ENCODE data around the gene SERPINA10. TPM values are rescaled to one million over a fixed set of nuclear protein-coding genes. Genes with fewer than 3 reads are reported as not detected.

The SERPINA10 gene
- total and polyA plus RNA-seq, 9 donors, result 0.05 TPM; not detected in 8

DNA sequence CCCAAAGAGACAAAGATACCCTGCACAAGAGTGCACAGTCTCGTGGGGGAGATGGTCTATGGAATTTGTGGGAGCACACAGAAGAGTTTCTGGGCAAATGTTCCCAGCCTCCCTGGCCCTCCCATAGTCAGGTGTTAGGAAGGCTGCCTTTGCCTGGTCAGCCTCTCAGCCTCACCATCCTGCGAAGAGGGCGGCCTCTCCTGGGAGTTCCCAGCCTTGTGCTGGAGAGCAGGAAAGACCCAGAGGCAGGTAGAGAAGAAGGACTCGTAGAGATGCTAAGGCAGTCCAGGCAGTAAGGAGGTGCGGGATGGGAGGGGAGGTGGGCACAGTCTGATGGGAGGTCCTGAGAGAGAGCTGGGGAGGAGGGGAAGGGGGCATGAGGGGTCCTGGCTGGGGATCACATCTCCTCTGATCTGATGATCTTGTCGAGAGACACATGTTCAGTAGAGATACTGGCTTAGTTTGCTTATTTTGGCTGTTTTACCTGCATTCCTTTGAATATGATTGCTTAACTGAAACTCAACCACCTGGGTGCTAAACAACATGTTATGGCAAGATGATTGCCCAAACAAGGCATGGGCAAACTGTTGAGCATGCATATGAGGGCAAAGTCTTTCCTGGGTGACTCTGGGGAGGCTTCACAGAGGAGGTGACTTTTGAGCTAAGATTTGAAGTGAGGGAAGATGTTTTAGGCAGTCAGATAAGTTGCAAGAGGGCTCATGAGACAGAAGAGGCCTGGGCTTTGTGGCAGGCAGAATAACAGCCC lies 19.6 kb upstream of the SERPINA10 start:
- Histone ChIP-seq H3K27ac (no peak overlapping the region), H3K4me1 (ENCODE audit: insufficient read depth) (no peaks in the 10 kb centered on the region), H3K9me3 (no peaks in the 10 kb centered on the region), H3K27me3 (no peaks in the 10 kb centered on the region), H3K36me3 (no peaks in the 10 kb centered on the region), H3K4me3 (no peak overlapping the region)
- intact Hi-C loops (cut with DNase I), result no loop called here
- DNase-seq, result no peak
- WGBS, 3 donors, result 72 to 80% (median 78%) methylated on average over 6 of the region's 6 CpGs
- TF ChIP-seq, protein P1, sequence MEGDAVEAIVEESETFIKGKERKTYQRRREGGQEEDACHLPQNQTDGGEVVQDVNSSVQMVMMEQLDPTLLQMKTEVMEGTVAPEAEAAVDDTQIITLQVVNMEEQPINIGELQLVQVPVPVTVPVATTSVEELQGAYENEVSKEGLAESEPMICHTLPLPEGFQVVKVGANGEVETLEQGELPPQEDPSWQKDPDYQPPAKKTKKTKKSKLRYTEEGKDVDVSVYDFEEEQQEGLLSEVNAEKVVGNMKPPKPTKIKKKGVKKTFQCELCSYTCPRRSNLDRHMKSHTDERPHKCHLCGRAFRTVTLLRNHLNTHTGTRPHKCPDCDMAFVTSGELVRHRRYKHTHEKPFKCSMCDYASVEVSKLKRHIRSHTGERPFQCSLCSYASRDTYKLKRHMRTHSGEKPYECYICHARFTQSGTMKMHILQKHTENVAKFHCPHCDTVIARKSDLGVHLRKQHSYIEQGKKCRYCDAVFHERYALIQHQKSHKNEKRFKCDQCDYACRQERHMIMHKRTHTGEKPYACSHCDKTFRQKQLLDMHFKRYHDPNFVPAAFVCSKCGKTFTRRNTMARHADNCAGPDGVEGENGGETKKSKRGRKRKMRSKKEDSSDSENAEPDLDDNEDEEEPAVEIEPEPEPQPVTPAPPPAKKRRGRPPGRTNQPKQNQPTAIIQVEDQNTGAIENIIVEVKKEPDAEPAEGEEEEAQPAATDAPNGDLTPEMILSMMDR (IDR thresholded peaks at IDR 0.05), result no peak
- no peak for TF ChIP-seq EP300 (IDR thresholded peaks at IDR 0.05)
- no peak for TF ChIP-seq POLR2A (IDR thresholded peaks at IDR 0.05)

DNA sequence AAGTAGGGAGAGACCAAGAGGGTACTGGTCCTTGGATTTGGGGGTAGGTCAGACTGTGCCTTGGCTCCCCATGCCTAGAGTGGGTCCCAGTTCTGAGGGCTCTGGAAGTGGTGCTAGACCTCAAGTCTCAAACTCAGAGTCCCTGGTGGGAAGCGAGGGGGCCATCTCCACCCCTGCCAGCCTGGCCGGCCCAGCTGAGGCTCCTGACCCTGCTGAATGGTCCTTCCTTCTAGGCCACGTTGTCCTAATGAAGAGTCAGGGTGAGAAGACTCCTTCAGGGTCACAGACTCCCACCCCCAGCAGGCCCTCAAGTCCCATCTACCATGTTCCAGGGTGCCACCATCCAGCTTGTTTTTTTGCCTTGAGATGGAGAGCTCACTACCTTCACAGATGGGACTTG lies 17.2 kb upstream of the SERPINA10 start:
- no peaks in the 10 kb centered on the region for H3K36me3 ChIP-seq
- DNase-seq, result no peak
- intact Hi-C loops (cut with DNase I), result no loop called here
- 61 to 90% (median 80%) methylated on average over 3 of the region's 3 CpGs for WGBS, 3 donors
- no peak overlapping the region for H3K27ac ChIP-seq
- TF ChIP-seq POLR2A (IDR thresholded peaks at IDR 0.05) (no peak), EP300 (IDR thresholded peaks at IDR 0.05) (no peak)
- TF ChIP-seq, protein P1 (IDR thresholded peaks at IDR 0.05), result no peak
- H3K4me3 ChIP-seq, result no peak overlapping the region
- H3K9me3 ChIP-seq, result no peaks in the 10 kb centered on the region
- no peaks in the 10 kb centered on the region for H3K27me3 ChIP-seq
- H3K4me1 ChIP-seq (ENCODE audit: insufficient read depth), result no peaks in the 10 kb centered on the region

DNA sequence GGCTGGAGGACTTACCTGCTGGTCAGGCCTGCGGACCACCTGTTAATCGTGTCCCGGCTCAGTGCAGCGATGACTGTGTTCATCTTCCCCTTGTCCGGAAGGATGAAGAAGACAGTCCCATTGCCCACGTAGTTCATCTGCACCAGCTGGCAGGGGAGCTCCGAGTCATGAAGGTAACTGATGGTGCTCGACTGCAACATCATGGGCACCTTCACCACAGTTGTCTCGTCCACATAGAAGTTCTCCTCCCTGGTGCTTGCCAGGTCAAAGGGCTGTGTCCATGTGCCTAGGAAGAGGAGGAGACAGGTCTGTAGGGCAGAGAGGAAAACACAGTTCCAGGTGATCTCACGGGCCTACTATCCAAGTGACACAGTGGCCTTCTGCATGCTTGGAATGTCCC lies 16.7 kb upstream of the SERPINA10 start:
- H3K4me1 ChIP-seq (ENCODE audit: insufficient read depth), result no peaks in the 10 kb centered on the region
- H3K4me3 ChIP-seq, result no peak overlapping the region
- 79 to 88% (median 83%) methylated on average over 10 of the region's 10 CpGs for WGBS, 3 donors
- intact Hi-C loops (cut with DNase I), result no loop called here
- no peaks in the 10 kb centered on the region for H3K27me3 ChIP-seq
- no peaks in the 10 kb centered on the region for H3K36me3 ChIP-seq
- TF ChIP-seq, protein P1 (IDR thresholded peaks at IDR 0.05), result no peak
- no peak for TF ChIP-seq EP300 (IDR thresholded peaks at IDR 0.05)
- no peak for TF ChIP-seq POLR2A (IDR thresholded peaks at IDR 0.05)
- no peak overlapping the region for H3K27ac ChIP-seq
- no peaks in the 10 kb centered on the region for H3K9me3 ChIP-seq
- DNase-seq, result no peak

DNA sequence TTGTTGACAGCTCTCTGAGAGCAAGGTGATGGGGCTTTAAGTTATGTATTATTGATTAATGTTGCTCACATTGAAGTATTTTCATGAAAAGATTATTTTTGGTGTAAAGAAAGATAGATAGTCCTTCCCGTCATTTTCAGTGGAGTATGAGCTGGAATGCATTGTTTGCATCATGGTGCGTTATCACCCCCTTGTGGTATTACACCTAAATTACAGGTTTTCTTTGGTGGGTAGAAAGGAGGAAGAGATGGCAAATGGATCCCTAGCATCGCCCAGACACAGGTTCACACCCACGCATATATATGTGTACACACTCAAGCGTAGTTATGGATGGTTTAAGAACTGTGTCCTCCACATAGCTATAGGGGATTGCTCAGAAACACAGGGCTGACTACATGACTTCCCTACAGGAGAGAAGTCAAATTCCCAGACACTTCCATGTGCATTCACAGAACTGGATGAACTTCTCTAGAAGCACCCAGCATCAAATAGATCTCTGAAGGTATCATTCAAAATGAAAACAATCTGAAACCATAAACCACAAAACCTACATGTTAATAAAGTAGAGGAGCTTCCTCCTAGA lies 14.4 kb upstream of the SERPINA10 start:
- TF ChIP-seq, protein P1 (IDR thresholded peaks at IDR 0.05), result no peak
- TF ChIP-seq POLR2A (IDR thresholded peaks at IDR 0.05) (no peak), EP300 (IDR thresholded peaks at IDR 0.05) (no peak)
- no peaks in the 10 kb centered on the region for H3K36me3 ChIP-seq
- intact Hi-C loops (cut with DNase I), result no loop called here
- 27 to 54% (median 42%) methylated on average over 5 of the region's 5 CpGs for WGBS, 3 donors
- DNase-seq, result no peak
- no peaks in the 10 kb centered on the region for H3K4me1 ChIP-seq (ENCODE audit: insufficient read depth)
- H3K4me3 ChIP-seq, result no peak overlapping the region
- no peaks in the 10 kb centered on the region for H3K27me3 ChIP-seq
- no peak overlapping the region for H3K27ac ChIP-seq
- no peaks in the 10 kb centered on the region for H3K9me3 ChIP-seq

Measured in ovary (tissue), 9 donors.